H1 (cell line): ENCODE measurements around the gene C4orf46. TPM values are rescaled to one million over a fixed set of nuclear protein-coding genes. Genes with fewer than 3 reads are reported as not detected.

Source experiments
- KDM1A ChIP-seq: fragments of 200-600, 300-600 bp; sonication (generic); IDR thresholded peaks from 2 replicates; pipeline ENCODE4 v1.7.1; 2016; ENCODE audit warnings: mild to moderate bottlenecking, low read length, borderline replicate concordance
- polyA plus RNA-seq, 7 experiments: library from polyadenylated mRNA; depleted of rRNA in 3 of 7; stranded (reverse) in 5 of 7; unstranded in 2 of 7; fragments of >200 nt in 5 of 7; fragments of 200-250 nt in 2 of 7; gene quantifications; 1 replicate in 5 of 7; 2 replicates in 1 of 7; 4 replicates in 1 of 7; pipeline versions ENCODE4 v1.2.1 to v1.2.3, GENCODE V29; 2011 to 2013; ENCODE audit warnings: missing spikeins in 2 of 7, mixed read lengths in 2 of 7
- total RNA-seq: library from RNA; stranded (reverse); fragmentation: NEBNext Ultra II Directional; extraction: Animal tissue kit (Norgen Biotek cat#: 25700); gene quantifications from 2 replicates; pipeline ENCODE4 v1.2.1, GENCODE V29; 2021

The C4orf46 gene
- total and polyA plus RNA-seq, 2 of the 8 experiments (the other 6 are each of a cell fraction or from before 2014, with no cell fraction given): 19.8 to 28.6 TPM

- no peak for TF ChIP-seq KDM1A
- TF ChIP-seq, all 59 proteins: peak for 0
These were observed 4.4 kb upstream of the C4orf46 start (continued) for GRCh38 chr4:158676076-158676475.
